ENCODE measurements around the gene PRX.

GRCh38 chr19:40395956-40396355 lies 17.2 kb downstream of the PRX start:
- TF ChIP-seq GATA2 (IDR thresholded peaks at IDR 0.05; ENCODE audit: low read depth, low read length) (no peak), GATA3 (IDR thresholded peaks at IDR 0.05; ENCODE audit: low read depth, low read length) (no peak)
